ENCODE measurements around the gene CNOT4.

GRCh38 chr7:135382173-135382572 is 127.7 kb downstream of the CNOT4 start:
- no peak for TF ChIP-seq POLR2A (IDR thresholded peaks at IDR 0.05; ENCODE audit: low read length)
- TF ChIP-seq, protein P1, sequence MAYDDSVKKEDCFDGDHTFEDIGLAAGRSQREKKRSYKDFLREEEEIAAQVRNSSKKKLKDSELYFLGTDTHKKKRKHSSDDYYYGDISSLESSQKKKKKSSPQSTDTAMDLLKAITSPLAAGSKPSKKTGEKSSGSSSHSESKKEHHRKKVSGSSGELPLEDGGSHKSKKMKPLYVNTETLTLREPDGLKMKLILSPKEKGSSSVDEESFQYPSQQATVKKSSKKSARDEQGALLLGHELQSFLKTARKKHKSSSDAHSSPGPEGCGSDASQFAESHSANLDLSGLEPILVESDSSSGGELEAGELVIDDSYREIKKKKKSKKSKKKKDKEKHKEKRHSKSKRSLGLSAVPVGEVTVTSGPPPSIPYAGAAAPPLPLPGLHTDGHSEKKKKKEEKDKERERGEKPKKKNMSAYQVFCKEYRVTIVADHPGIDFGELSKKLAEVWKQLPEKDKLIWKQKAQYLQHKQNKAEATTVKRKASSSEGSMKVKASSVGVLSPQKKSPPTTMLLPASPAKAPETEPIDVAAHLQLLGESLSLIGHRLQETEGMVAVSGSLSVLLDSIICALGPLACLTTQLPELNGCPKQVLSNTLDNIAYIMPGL (CRISPR knock-in tag; IDR thresholded peaks at IDR 0.05; ENCODE audit: borderline replicate concordance), result no peak
- no peak for TF ChIP-seq CHD4 (IDR thresholded peaks at IDR 0.05; ENCODE audit: borderline replicate concordance)
- TF ChIP-seq SREBF2 (IDR thresholded peaks at IDR 0.05), result no peak
- no peak for TF ChIP-seq CTCF (IDR thresholded peaks at IDR 0.05)
- TF ChIP-seq ESRRA (IDR thresholded peaks at IDR 0.05; ENCODE audit: borderline replicate concordance, low read length), result no peak
- TF ChIP-seq, protein P2, sequence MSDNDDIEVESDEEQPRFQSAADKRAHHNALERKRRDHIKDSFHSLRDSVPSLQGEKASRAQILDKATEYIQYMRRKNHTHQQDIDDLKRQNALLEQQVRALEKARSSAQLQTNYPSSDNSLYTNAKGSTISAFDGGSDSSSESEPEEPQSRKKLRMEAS (IDR thresholded peaks at IDR 0.05), result no peak
- TF ChIP-seq MAFK (IDR thresholded peaks at IDR 0.05; ENCODE audit: partially characterized antibody), result no peak
- no peak for TF ChIP-seq HDAC2 (IDR thresholded peaks at IDR 0.05)
- TF ChIP-seq EP300 (IDR thresholded peaks at IDR 0.05), result no peak
- TF ChIP-seq JUNB (IDR thresholded peaks at IDR 0.05), result no peak
- TF ChIP-seq, protein P3, sequence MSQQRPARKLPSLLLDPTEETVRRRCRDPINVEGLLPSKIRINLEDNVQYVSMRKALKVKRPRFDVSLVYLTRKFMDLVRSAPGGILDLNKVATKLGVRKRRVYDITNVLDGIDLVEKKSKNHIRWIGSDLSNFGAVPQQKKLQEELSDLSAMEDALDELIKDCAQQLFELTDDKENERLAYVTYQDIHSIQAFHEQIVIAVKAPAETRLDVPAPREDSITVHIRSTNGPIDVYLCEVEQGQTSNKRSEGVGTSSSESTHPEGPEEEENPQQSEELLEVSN (IDR thresholded peaks at IDR 0.05; ENCODE audit: borderline replicate concordance, low read depth), result no peak
- no peak for TF ChIP-seq HOXA7 (CRISPR knock-in tag; IDR thresholded peaks at IDR 0.05)
